Stimulated activated naive CD8-positive, alpha-beta T cell treated with anti-CD3 and anti-CD28 coated beads, Interleukin-15, amount 100 ng/mL, for 72 hours (primary cell): Measurements from ENCODE around the gene KLHL26.

ENCODE experiments used
- ATAC-seq: fragments of 150-1000 bp; cut with Tn5 transposase; 2 replicates; pipeline ENCODE4 v1.10.0; 2021; ENCODE audit warnings: mild to moderate bottlenecking, moderate library complexity
- DNase-seq, 2 donors: peaks; one replicate each; pipeline ENCODE4 v3.0.0; 2021 to 2022
- H3K27ac Mint-ChIP-seq, 2 donors: one replicate each; pipeline ENCODE4 v1.8.0; 2022; ENCODE audit warnings: mild to moderate bottlenecking in 2 of 2, mixed read lengths in 2 of 2, moderate library complexity in 2 of 2
- H3K27me3 Mint-ChIP-seq: one replicate; pipeline ENCODE4 v1.8.0; 2022; ENCODE audit warnings: mixed read lengths
- H3K4me1 Mint-ChIP-seq: one replicate; pipeline ENCODE4 v1.8.0; 2022; ENCODE audit warnings: mild to moderate bottlenecking, mixed read lengths
- H3K4me3 Mint-ChIP-seq, 2 donors: one replicate each; pipeline ENCODE4 v1.8.0; 2022; ENCODE audit warnings: mild to moderate bottlenecking in 2 of 2, mixed read lengths in 2 of 2, moderate library complexity in 1 of 2
- H3K9me3 Mint-ChIP-seq, 2 donors: one replicate each; pipeline ENCODE4 v1.8.0; 2022; ENCODE audit warnings: mixed read lengths in 2 of 2

Gene KLHL26

DNA sequence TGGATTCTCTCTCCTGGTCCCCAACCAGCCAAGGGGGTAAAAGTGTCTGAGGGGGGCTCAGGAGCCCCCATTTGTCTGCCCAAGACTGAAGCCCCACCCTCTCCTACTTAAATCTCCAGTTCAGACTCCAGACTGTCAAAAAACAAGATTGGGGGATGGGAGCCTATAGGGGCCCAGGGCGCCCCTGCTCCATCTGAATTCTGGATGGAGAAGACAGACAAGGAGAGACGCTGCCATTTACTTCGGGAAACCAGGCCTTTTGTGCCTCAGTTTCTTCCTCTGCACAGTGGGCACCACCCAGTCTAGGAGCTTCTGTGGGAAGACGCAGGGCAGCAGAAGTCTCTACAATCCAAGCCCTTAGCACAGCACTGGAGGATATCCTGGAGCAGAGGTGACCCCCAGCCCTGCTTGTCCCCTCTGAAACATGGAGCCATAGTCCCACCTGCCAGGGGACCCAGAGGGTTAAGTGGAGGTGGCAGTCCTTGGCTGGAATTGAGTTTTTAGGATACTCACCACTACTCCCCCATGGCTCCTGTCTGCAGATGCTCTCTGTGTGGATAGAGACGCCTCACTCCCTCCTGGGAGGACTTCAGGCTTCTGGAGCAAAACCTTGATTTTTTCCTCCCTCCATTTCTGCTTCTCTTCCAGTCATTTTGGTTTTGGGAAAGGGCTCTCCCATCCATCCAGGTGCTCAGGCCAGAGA, 28.6 kb upstream of the KLHL26 start:
- Mint-ChIP-seq H3K9me3 (no peaks in the 10 kb centered on the region), H3K27me3 (peaks cover 88% of the 10 kb centered on the region), H3K4me3 (peak overlapping the region in 1 of 2 donors; percentile 23), H3K4me1 (peaks cover 34% of the 10 kb centered on the region), H3K27ac (no peak overlapping the region)
- no peak for DNase-seq
- no peak for ATAC-seq

DNA sequence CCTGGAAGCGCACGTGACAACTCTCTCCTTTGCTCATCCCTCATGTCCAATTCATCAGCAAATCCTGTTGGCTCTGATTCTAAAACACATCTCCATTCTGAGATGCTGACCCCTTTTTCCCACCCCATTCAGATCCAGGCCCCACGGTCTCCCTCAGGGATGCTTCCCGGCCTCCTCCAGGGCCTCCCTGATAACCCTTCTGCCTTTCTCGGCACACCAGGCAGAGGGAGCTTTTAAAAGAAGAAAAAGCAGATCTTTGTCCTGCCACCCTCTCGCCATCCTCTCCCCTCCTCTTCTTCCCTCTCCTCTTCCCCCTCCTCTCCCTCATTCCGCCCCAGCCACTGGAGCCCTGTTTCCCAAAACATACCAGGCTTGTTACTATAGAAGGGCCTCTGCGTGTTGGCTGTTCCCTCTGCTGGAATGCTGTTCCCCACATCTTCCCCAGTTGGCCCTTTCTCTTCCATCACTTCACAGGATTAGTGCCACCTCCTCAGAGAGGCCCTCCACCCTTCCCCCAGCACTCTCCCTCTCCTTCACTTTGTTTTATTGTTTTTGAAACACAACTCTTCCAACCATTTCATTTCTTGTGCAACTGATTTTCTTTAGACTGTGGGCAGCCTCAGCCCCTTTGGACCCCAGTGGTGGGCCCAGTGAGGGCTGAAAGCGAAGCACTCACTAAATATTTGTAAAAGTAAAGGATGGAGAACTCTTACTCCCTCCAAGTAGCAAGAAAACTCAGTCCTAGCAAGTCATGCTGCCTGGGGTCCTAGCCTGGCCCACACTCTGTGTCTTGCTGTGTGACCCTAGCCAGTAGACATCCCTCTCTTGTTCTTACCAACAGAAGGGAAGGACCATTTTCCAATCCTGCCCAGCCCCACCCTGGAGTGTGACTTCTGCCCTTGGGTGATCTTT, 27.8 kb upstream of the KLHL26 start:
- no peak for ATAC-seq
- Mint-ChIP-seq H3K9me3 (no peaks in the 10 kb centered on the region), H3K27ac (no peak overlapping the region), H3K4me3 (no peak overlapping the region), H3K4me1 (peaks cover 40% of the 10 kb centered on the region), H3K27me3 (peaks cover 90% of the 10 kb centered on the region)
- no peak for DNase-seq

DNA sequence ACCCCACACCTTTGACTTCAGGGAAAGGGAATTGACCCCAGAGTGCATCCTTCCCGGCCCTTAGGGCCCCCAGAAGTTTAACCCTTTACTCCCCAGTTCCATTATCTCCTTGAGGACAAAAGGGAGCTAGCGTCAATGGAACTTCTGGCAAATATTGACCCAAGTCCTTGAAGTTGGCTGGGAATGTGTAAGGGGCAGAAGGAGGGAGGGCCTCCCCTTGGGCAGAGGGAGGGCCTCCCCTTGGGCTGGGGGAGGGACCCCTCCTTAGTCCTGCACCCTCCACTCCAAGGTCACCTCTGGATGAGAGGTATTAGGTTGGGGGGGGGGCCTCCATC, 27.1 kb upstream of the KLHL26 start:
- Mint-ChIP-seq H3K4me1 (peaks cover 40% of the 10 kb centered on the region), H3K9me3 (no peaks in the 10 kb centered on the region), H3K4me3 (no peak overlapping the region), H3K27ac (no peak overlapping the region), H3K27me3 (peaks cover 90% of the 10 kb centered on the region)
- no peak for DNase-seq
- ATAC-seq, result no peak

DNA sequence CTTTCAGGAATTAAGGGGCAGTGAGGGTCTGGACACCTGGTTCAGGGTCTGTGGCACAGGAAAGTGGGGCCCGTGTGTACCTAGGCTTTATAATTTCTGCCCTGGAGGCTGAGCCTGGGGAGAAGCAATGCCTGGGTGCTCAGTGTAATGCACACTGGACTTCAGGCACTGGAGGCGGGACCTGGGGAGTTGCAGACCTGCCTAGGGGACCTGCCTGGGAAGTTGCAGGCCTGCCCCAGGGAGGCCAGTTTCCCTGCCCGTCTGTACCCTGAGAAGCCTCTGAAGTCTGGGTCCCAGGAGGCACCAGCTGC, 26.6 kb upstream of the KLHL26 start:
- Mint-ChIP-seq H3K4me3 (no peak overlapping the region), H3K27ac (no peak overlapping the region), H3K4me1 (peaks cover 40% of the 10 kb centered on the region), H3K27me3 (peaks cover 90% of the 10 kb centered on the region), H3K9me3 (no peaks in the 10 kb centered on the region)
- ATAC-seq (no peak), DNase-seq (no peak)

DNA sequence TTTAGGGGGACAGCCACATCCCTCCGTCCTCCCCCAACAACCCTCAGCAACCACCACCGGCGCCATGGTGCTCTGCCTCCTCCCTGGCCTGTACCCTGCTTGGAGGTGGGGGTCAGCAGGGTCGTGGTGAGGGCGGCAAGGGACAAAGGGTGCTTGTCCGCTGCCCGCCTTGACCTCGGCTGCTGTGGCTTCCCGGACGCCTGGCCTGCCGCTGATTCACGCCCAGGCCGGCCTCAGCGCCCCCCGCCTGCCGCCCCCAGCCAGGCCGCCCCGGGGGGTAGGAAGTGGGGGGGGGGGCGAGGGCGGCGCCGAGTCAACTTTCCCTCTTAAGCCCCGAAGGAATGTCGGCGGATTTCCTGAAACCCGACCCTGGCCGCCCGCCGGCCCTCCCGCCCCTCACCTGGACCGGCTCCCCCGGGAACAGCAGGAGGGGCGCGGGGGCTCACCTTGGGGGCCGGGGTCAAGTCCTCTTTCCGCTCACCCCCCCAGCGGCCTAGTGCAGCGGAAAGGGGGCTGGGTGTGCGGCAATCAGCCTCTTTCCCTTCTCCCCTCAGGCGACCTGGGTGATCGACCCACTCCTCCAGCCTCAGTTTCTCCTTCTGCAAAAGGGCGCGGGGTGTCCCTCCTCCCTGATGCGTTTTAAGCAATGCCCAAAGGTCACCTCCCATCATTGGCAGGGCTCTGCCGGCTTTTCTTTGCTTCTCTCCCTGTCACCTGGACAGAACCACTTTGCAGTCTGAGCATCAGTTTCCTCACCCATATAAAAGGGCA, 26.1 kb upstream of the KLHL26 start:
- Mint-ChIP-seq H3K4me1 (peaks cover 40% of the 10 kb centered on the region), H3K4me3 (peak overlapping the region; percentile 17 to 44), H3K9me3 (no peaks in the 10 kb centered on the region), H3K27ac (no peak overlapping the region), H3K27me3 (peaks cover 90% of the 10 kb centered on the region)
- DNase-seq (no peak), ATAC-seq (no peak)

DNA sequence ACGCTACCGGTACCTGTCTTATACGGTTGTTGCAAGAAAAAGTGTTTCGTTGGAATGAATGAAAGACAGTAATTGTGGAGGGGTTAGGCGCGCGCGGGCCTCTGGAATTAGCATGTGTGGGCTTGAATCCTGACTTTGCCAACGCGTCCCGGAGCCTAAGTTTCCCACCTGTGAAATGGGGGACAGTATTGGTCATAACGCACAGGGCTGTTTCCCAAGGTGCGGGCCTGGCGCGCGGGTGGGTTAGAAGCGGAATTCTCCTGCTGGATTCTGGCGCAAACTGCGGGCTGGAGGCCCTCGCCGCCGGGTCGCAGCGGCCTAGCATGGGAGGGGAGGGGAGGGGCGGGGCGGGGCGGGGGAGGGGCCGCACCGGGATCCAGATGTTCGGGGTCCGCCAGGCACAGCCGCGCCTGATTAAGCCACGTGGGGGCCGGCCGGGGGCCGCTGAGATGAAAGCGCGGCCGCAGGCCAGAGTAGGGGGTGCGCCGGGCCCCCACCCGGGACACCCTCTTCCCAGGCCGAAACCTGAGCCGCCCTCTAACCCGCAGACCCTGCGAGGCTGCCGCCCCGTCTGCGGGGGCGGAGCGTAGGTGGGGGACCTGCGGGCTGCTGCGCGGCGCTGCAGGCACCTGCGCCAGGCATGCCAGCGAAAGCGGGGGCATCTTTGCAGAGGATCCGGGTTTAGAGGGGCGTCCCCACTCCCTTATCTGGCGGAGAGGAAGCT, 25.3 kb upstream of the KLHL26 start:
- no peak for DNase-seq
- Mint-ChIP-seq H3K9me3 (no peaks in the 10 kb centered on the region), H3K27me3 (peaks cover 97% of the 10 kb centered on the region), H3K4me3 (peak overlapping the region; percentile 71 to 73), H3K4me1 (peaks cover 40% of the 10 kb centered on the region), H3K27ac (no peak overlapping the region)
- ATAC-seq, result no peak

DNA sequence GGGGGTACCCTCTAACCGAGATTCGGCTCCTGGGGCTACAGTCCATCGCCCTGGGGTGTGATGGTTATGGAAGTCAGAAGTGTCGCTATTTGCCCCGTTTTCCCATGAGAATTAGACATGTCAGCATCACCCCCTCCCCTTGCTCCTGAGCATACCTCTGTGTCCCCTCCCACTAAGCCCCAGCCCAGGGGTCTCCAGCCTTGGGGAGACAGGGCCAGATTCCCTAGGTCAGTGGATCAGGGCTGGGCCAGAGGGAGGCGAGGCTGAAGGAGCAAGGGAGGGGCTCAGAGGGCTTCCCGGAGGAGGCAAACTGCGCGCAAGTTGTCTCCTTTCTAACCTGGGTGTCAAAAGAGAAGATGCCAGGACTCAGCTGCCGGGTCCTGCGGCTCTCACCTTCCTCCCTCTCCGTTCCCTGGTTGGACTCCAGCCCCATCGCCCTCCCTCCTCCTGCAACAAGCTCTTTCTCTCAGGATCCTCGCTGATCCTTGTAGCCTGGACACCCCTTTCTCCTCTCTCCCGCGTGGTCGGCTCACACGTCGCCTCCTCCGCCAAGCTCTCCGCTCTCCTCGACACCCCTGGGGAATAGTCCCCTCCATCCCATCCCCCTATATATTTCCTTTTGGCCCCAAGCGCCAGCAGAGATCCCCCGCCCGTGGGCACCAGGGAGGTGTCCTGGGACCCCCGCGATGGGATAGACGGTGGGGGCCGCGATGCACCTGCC, 24.6 kb upstream of the KLHL26 start:
- ATAC-seq, result peak; percentile 24
- H3K4me3 Mint-ChIP-seq, result peak overlapping the region; percentile 71 to 73
- H3K27me3 Mint-ChIP-seq, result peaks cover 99% of the 10 kb centered on the region
- H3K4me1 Mint-ChIP-seq, result peaks cover 39% of the 10 kb centered on the region
- H3K9me3 Mint-ChIP-seq, result no peaks in the 10 kb centered on the region
- H3K27ac Mint-ChIP-seq, result peak overlapping the region in 1 of 2 donors; percentile 40
- no peak for DNase-seq

DNA sequence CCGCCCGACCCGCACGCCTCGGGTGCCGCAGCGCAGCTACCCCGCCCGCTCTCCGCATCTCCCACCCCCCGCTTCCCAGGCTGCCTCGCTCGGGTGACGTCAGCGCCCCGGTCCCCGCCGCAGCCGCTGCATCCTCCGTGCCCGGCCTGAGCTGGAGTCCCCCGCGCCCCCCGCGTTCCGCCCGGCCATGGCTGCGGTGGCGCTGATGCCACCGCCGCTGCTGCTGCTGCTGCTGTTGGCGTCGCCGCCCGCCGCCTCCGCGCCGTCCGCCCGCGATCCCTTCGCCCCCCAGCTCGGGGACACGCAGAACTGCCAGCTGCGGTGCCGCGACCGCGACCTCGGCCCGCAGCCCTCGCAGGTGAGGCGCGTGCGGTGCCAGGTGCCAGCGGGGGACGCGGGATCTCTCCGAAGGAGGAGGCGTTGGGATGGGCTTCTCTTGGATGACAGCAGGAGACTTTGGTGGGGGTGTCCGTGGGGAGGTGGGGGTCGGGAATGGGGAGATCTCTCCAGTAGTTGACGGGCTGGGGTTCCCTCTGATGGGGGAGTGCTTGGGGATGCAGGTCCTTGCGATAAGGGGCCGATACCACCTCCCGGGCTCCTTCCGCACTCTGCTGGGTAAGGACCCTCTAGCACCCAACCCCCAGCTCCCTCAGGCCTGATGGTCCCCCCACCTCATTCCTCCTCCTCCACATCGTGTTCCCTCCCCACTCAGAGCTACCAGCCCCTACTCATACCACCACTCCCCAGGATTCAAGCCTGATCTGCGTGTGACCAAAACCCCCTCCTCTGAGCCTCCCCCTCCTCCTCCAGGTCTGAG, 23.8 kb upstream of the KLHL26 start, which contains the start of gene TMEM59L:
Gene TMEM59L (plus strand): TSS at position 99 of the 817 bp plus-strand sequence. CDS start 89 bp downstream, at position 188.
- Mint-ChIP-seq H3K27me3 (peaks cover 99% of the 10 kb centered on the region), H3K4me3 (peak within 1 kb of the TSS; percentile 71 to 73), H3K27ac (peak within 1 kb of the TSS; percentile 40 to 81), H3K9me3 (no peaks in the 10 kb centered on the region), H3K4me1 (peaks cover 31% of the 10 kb centered on the region)
- ATAC-seq, result peak; percentile 46
- no peak for DNase-seq

DNA sequence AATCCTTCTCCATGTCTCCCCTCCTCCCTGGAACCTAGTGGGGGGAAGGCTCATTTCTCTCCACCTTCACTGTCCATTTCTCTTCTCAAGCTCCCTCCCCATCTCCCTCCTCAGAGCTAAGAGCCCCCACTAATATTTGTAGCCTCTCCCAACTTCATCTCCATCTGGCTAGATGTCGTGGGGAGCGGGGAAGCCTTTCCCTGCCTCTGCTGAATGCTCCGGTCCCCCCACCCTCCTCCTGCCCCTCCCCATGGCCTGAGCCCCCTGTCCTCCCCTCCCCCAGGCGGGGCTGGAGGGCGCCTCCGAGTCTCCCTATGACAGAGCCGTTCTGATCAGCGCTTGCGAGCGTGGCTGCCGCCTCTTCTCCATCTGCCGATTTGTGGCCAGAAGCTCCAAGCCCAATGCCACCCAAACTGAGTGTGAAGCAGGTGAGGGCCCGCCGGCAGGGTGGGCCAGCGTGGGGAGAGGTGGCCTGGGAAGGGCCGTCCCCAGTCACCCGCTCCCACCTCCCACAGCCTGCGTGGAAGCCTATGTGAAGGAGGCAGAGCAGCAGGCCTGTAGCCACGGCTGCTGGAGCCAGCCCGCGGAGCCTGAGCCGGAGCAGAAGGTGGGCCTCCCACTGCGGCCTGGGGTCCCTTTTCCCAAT, 23.1 kb upstream of the KLHL26 start:
- no peaks in the 10 kb centered on the region for H3K9me3 Mint-ChIP-seq

DNA sequence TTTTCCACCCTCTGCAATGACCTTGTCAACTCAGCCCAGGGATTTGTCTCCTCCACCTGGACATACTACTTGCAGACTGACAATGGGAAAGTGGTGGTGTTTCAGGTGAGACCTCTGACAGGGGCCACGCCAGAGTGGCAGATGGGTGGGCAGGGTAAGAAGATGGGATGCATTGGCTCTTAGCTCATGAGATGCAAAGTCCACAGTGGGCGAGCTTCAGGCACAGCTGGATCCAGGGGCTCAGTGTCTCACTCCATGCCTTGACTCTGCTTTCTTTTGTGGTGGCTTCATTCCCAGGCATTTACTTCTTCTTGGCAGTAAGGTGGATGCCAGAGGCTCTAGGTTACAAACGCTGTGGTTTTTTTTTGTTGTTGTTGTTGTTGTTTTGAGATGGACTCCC, 20.8 kb upstream of the KLHL26 start:
- Mint-ChIP-seq H3K27ac (no peak overlapping the region), H3K4me1 (peaks cover 26% of the 10 kb centered on the region), H3K4me3 (no peak overlapping the region), H3K27me3 (peaks cover 69% of the 10 kb centered on the region), H3K9me3 (no peaks in the 10 kb centered on the region)
- ATAC-seq, result no peak
- DNase-seq, result no peak

More for the DNA sequence above, 23.1 kb upstream of the KLHL26 start:
- peak overlapping the region in 1 of 2 donors; percentile 81 for H3K27ac Mint-ChIP-seq
- peak overlapping the region; percentile 42 to 63 for H3K4me3 Mint-ChIP-seq
- DNase-seq, result no peak
- H3K27me3 Mint-ChIP-seq, result peaks cover 92% of the 10 kb centered on the region
- ATAC-seq, result no peak
- H3K4me1 Mint-ChIP-seq, result peaks cover 29% of the 10 kb centered on the region

DNA sequence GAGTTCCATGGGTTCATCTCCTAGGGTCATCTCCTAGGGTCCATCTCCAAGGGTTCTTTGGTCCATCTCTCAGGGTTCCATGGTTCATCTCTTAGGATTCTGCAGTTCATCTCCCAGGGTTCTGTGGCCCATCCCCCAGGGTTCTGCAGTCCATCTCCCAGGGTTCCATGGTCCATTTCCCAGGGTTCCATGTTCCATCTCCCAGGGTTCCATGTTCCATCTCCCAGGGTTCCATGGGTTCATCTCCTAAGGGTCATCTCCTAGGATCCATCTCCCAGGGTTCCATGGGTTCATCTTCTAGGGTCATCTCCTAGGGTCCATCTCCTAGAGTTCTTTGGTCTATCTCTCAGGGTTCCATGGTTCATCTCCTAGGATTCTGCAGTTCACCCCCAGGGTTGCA, 19.3 kb upstream of the KLHL26 start:
- no peak for ATAC-seq
- Mint-ChIP-seq H3K4me3 (no peak overlapping the region), H3K27me3 (peaks cover 54% of the 10 kb centered on the region), H3K27ac (peak overlapping the region in 1 of 2 donors; percentile 30), H3K4me1 (peaks cover 15% of the 10 kb centered on the region), H3K9me3 (no peaks in the 10 kb centered on the region)
- DNase-seq, result no peak

DNA sequence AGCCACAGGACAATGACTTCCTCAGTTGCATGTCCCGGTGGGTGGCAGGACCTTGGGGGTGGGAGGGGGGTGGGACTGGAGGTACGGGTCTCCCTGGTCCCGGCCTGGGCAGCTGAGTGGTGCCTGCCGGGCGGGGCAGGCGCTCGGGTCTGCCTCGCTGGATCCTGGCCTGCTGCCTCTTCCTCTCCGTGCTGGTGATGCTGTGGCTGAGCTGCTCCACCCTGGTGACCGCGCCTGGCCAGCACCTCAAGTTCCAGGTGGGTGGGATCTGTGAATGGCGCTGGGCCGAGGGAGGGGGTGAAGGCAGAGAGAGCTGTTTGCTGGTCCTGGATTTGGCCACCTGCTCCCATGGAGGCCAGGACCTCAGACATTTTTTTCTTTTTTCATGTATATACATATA, 18.6 kb upstream of the KLHL26 start:
- Mint-ChIP-seq H3K27ac (no peak overlapping the region), H3K4me1 (peaks cover 9% of the 10 kb centered on the region), H3K9me3 (no peaks in the 10 kb centered on the region), H3K4me3 (no peak overlapping the region), H3K27me3 (peaks cover 47% of the 10 kb centered on the region)
- DNase-seq (no peak), ATAC-seq (no peak)

DNA sequence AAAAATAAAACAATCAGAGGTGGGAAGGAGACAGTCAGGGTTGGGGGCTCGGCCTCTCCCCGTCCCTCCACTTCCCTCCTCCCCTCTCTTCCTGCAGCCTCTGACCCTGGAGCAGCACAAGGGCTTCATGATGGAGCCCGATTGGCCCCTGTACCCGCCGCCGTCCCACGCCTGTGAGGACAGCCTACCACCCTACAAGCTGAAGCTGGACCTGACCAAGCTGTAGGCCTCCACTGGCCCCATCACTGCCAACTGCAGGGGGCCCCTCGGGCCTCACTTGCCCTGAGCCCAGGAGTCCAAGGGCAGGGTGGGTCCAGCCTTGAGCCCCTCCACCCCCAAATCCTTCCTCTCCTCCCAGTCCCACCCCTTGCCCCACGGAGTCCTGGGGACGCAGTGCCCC, 16.5 kb upstream of the KLHL26 start:
- no peak overlapping the region for H3K4me3 Mint-ChIP-seq
- no peak for DNase-seq
- peaks cover 26% of the 10 kb centered on the region for H3K27me3 Mint-ChIP-seq
- H3K4me1 Mint-ChIP-seq, result no peaks in the 10 kb centered on the region
- ATAC-seq, result no peak
- no peaks in the 10 kb centered on the region for H3K9me3 Mint-ChIP-seq
- H3K27ac Mint-ChIP-seq, result no peak overlapping the region

DNA sequence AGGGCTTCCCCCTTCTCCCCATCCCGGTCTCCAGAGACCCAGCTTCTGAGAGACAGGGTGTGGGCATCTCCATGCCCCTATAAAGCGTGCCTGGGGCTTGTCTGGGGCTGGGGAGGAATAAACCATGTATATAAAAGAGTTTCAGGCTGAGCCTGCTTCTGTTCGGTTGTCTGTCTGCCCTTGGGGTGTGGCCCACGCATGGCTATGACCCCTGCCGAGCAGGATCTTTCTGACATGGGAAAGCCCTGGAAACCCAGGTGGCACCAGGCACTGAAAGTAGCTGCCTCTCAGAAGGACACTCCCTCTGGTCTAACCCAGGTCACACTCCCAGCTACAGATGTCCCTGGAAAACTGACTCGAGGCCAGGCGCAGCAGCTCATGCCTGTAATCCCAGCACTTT, 15.9 kb upstream of the KLHL26 start:
- ATAC-seq (no peak), DNase-seq (no peak)
- Mint-ChIP-seq H3K9me3 (no peaks in the 10 kb centered on the region), H3K4me3 (no peak overlapping the region), H3K4me1 (no peaks in the 10 kb centered on the region), H3K27me3 (peaks cover 20% of the 10 kb centered on the region), H3K27ac (no peak overlapping the region)
